ENCODE measurements around the gene LRRC8C.

DNA sequence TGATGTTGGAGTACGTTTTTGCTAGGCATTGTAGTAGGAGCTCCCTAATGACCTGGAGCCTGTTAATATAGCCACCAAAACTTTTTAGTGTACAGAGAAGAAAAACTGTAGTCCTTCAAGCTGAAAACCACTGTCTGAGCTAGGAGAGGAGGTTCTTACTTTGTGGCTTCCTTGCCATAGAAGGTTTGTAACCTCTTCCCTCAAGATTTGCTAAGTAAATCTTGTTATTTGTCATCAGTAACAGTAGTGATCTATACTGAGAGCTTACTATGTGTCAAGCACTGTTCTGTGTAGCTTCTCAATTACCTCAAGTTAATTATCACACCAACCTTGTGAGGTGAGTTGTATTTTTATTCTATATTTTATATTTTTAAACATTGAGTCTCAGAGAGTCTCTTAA is 21.2 kb upstream of the LRRC8C start:
- TF ChIP-seq ZFX (IDR thresholded peaks at IDR 0.05; ENCODE audit: borderline replicate concordance), result no peak
- TF ChIP-seq, protein P1, sequence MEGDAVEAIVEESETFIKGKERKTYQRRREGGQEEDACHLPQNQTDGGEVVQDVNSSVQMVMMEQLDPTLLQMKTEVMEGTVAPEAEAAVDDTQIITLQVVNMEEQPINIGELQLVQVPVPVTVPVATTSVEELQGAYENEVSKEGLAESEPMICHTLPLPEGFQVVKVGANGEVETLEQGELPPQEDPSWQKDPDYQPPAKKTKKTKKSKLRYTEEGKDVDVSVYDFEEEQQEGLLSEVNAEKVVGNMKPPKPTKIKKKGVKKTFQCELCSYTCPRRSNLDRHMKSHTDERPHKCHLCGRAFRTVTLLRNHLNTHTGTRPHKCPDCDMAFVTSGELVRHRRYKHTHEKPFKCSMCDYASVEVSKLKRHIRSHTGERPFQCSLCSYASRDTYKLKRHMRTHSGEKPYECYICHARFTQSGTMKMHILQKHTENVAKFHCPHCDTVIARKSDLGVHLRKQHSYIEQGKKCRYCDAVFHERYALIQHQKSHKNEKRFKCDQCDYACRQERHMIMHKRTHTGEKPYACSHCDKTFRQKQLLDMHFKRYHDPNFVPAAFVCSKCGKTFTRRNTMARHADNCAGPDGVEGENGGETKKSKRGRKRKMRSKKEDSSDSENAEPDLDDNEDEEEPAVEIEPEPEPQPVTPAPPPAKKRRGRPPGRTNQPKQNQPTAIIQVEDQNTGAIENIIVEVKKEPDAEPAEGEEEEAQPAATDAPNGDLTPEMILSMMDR (IDR thresholded peaks at IDR 0.05), result no peak
